H1 (cell line): ENCODE measurements around the gene CENPP. TPM values are rescaled to one million over a fixed set of nuclear protein-coding genes. Genes with fewer than 3 reads are reported as not detected.

Source experiments
- CTCF ChIA-PET: fragments of 300-600 bp; sonication (Branson Sonifier 250); formaldehyde crosslinking; loops from one replicate; lab custom pipeline; 2021; ENCODE audit not compliant: partially characterized antibody; lab: Charles Lee
- POLR2A ChIA-PET: fragments of 300-600 bp; sonication (Branson Sonifier 250); formaldehyde crosslinking; loops from one replicate; lab custom pipeline; 2021; ENCODE audit warnings: inconsistent platforms; ENCODE audit not compliant: partially characterized antibody; lab: Charles Lee
- DNase-seq, 2 experiments: peaks; one replicate each; pipeline versions ENCODE4 v3.0.0 to v3.0.0-alpha.2; 2010 to 2022; ENCODE audit warnings: low spot score in 2 of 2, low read depth in 1 of 2, mixed read lengths in 1 of 2
- FAIRE-seq: peaks from 2 replicates; lab custom pipeline; 2011; peaks lifted over from hg19 to GRCh38; lab: Jason Lieb, UNC
- H2AFZ ChIP-seq: 2 replicates; pipeline ENCODE4 v1.8.1; 2012; ENCODE audit warnings: low read length, inconsistent platforms
- H2AK5ac ChIP-seq: 2 replicates; pipeline ENCODE4 v1.6.1; 2013; ENCODE audit warnings: low read depth, low read length
- H2BK120ac ChIP-seq: replicated peaks from 2 replicates; pipeline ENCODE3; 2013; ENCODE audit warnings: low read depth, low read length, inconsistent platforms
- H2BK12ac ChIP-seq: 2 replicates; pipeline ENCODE4 v1.6.1; 2013; ENCODE audit warnings: low read depth, low read length
- H2BK15ac ChIP-seq: 2 replicates; pipeline ENCODE4 v1.6.1; 2013; ENCODE audit warnings: low read length
- H2BK20ac ChIP-seq: 2 replicates; pipeline ENCODE4 v1.6.1; 2013; ENCODE audit warnings: low read length
- H2BK5ac ChIP-seq: 2 replicates; pipeline ENCODE4 v1.6.1; 2013; ENCODE audit warnings: low read depth, low read length
- H3K14ac ChIP-seq: 2 replicates; pipeline ENCODE4 v1.6.1; 2013; ENCODE audit warnings: inconsistent platforms; ENCODE audit not compliant: insufficient read length
- H3K18ac ChIP-seq: 2 replicates; pipeline ENCODE4 v1.6.1; 2013; ENCODE audit warnings: low read length; ENCODE audit errors: extremely low read depth
- H3K23ac ChIP-seq: 2 replicates; pipeline ENCODE4 v1.6.1; 2013; ENCODE audit warnings: inconsistent platforms; ENCODE audit not compliant: insufficient read length
- H3K23me2 ChIP-seq: 2 replicates; pipeline ENCODE4 v1.6.1; 2013; ENCODE audit warnings: low read depth, low read length
- H3K27ac ChIP-seq: 2 replicates; pipeline ENCODE4 v1.6.1; 2011; ENCODE audit warnings: low read depth, low read length, inconsistent platforms
- H3K27me3 ChIP-seq, 4 experiments: replicated peaks in 1 of 4; 1 replicate in 1 of 4; 2 replicates in 3 of 4; pipeline versions ENCODE4 v1.6.1 to v1.8.1; 2011 to 2013; ENCODE audit warnings: low read length in 3 of 4, mild to moderate bottlenecking in 3 of 4, inconsistent platforms in 2 of 4, mixed read lengths in 2 of 4, moderate library complexity in 1 of 4; ENCODE audit not compliant: control insufficient read depth in 3 of 4, insufficient read depth in 3 of 4; ENCODE audit errors: extremely low read depth in 1 of 4
- H3K36me3 ChIP-seq, 4 experiments: 2 replicates each; pipeline versions ENCODE4 v1.6.1 to v1.8.1; 2011 to 2013; ENCODE audit warnings: mild to moderate bottlenecking in 4 of 4, low read length in 3 of 4, moderate library complexity in 2 of 4, control low read depth in 1 of 4, inconsistent platforms in 1 of 4; ENCODE audit not compliant: insufficient read depth in 4 of 4, control insufficient read depth in 2 of 4
- H3K4ac ChIP-seq: replicated peaks from 2 replicates; pipeline ENCODE3; 2013; ENCODE audit warnings: low read length, low read depth, mixed read lengths, inconsistent platforms; ENCODE audit not compliant: insufficient read length
- H3K4me1 ChIP-seq, 4 experiments: replicated peaks in 1 of 4; 1 replicate in 1 of 4; 2 replicates in 3 of 4; pipeline versions ENCODE4 v1.6.1 to v1.8.1; 2011 to 2013; ENCODE audit warnings: low read length in 3 of 4, inconsistent platforms in 2 of 4, mixed read lengths in 1 of 4; ENCODE audit not compliant: insufficient read depth in 4 of 4, control insufficient read depth in 3 of 4
- H3K4me2 ChIP-seq, 2 experiments: 2 replicates each; pipeline versions ENCODE4 v1.6.1 to v1.8.1; 2011 to 2013; ENCODE audit warnings: low read depth in 2 of 2, low read length in 2 of 2, control low read depth in 1 of 2, inconsistent platforms in 1 of 2, mild to moderate bottlenecking in 1 of 2; ENCODE audit not compliant: insufficient read depth in 1 of 2
- H3K4me3 ChIP-seq, 4 experiments: fragments of 200-600, 300-600 bp in 1 of 4; sonication (generic), shearing (Covaris generic), sonication (Bioruptor Twin) in 1 of 4; 2 replicates each; pipeline versions ENCODE4 v1.5.1 to v1.8.1; 2011 to 2016; ENCODE audit warnings: low read length in 4 of 4, low read depth in 3 of 4, control low read depth in 2 of 4, inconsistent platforms in 2 of 4, mild to moderate bottlenecking in 2 of 4, mixed read lengths in 1 of 4, moderate library complexity in 1 of 4; ENCODE audit not compliant: insufficient read depth in 2 of 4; ENCODE audit errors: extremely low read depth in 1 of 4
- H3K56ac ChIP-seq: replicated peaks from 2 replicates; pipeline ENCODE3; 2013; ENCODE audit warnings: low read depth, mild to moderate bottlenecking, mixed read lengths, low read length, inconsistent platforms; ENCODE audit not compliant: insufficient read length
- H3K79me1 ChIP-seq: 2 replicates; pipeline ENCODE4 v1.6.1; 2013; ENCODE audit warnings: low read depth, low read length, control low read depth
- H3K79me2 ChIP-seq, 2 experiments: 2 replicates each; pipeline versions ENCODE4 v1.6.1 to v1.8.1; 2012 to 2013; ENCODE audit warnings: low read length in 2 of 2, mild to moderate bottlenecking in 2 of 2, inconsistent platforms in 1 of 2; ENCODE audit not compliant: insufficient read depth in 2 of 2, control insufficient read depth in 1 of 2
- H3K9ac ChIP-seq, 4 experiments: replicated peaks in 1 of 4; 1 replicate in 1 of 4; 2 replicates in 3 of 4; pipeline versions ENCODE4 v1.6.1 to v1.8.1; 2011 to 2013; ENCODE audit warnings: low read depth in 3 of 4, low read length in 3 of 4, control low read depth in 2 of 4, mild to moderate bottlenecking in 2 of 4, moderate library complexity in 2 of 4, inconsistent platforms in 1 of 4; ENCODE audit errors: extremely low read depth in 1 of 4
- H3K9me3 ChIP-seq, 2 experiments: 2 replicates each; pipeline versions ENCODE4 v1.6.1 to v1.8.1; 2012 to 2013; ENCODE audit warnings: mild to moderate bottlenecking in 2 of 2, moderate library complexity in 2 of 2, control low read depth in 1 of 2, inconsistent platforms in 1 of 2, low read depth in 1 of 2, low read length in 1 of 2, mixed read lengths in 1 of 2; ENCODE audit not compliant: insufficient read depth in 2 of 2
- H4K20me1 ChIP-seq, 2 experiments: replicated peaks in 1 of 2; 2 replicates each; pipeline versions ENCODE3 to v1.8.1; 2011 to 2013; ENCODE audit warnings: inconsistent platforms in 2 of 2, low read length in 2 of 2, mild to moderate bottlenecking in 1 of 2; ENCODE audit not compliant: insufficient read depth in 2 of 2, control insufficient read depth in 1 of 2
- H4K5ac ChIP-seq: 2 replicates; pipeline ENCODE4 v1.6.1; 2013; ENCODE audit warnings: low read length, low read depth, mixed read lengths, inconsistent platforms; ENCODE audit not compliant: insufficient read length
- H4K8ac ChIP-seq: 2 replicates; pipeline ENCODE4 v1.8.0; 2013; ENCODE audit warnings: mild to moderate bottlenecking, moderate library complexity, low read length, inconsistent platforms; ENCODE audit not compliant: insufficient read depth; ENCODE audit errors: extremely low read depth
- H4K91ac ChIP-seq: replicated peaks from 2 replicates; pipeline ENCODE3; 2013; ENCODE audit warnings: low read length, mixed read lengths, inconsistent platforms; ENCODE audit not compliant: insufficient read length
- BRCA1 ChIP-seq: IDR thresholded peaks from 2 replicates; pipeline ENCODE4 v1.6.1; 2012; ENCODE audit warnings: low read depth, low read length, improper control_type of control experiment
- CBX5 ChIP-seq: fragments of 300-800, 300-1000 bp; sonication (generic); IDR thresholded peaks from 2 replicates; pipeline ENCODE4 v1.7.1; 2016; ENCODE audit warnings: antibody characterized with exemption, low read length, low read depth
- EGR1 ChIP-seq: IDR thresholded peaks from 2 replicates; pipeline ENCODE4 v1.6.1; 2011; ENCODE audit warnings: low read depth, low read length, borderline replicate concordance
- PHF8 ChIP-seq: fragments of 200-600 bp; sonication (generic); conservative IDR thresholded peaks from 2 replicates; pipeline ENCODE4 v1.7.1; 2012; ENCODE audit warnings: low read depth, mild to moderate bottlenecking, inconsistent platforms, low read length, moderate library complexity
- RNF2 ChIP-seq: fragments of 200-900, 300-1000 bp; sonication (generic); IDR thresholded peaks from 2 replicates; pipeline ENCODE4 v1.7.1; 2016; ENCODE audit warnings: borderline replicate concordance, low read depth, mild to moderate bottlenecking, antibody characterized with exemption, low read length; ENCODE audit not compliant: poor library complexity, severe bottlenecking; ENCODE audit errors: missing control alignments
- SIN3A ChIP-seq, 2 experiments: IDR thresholded peaks in 1 of 2; conservative IDR thresholded peaks in 1 of 2; 2 replicates each; pipeline ENCODE4 v1.6.1; 2011 to 2012; ENCODE audit warnings: low read length in 2 of 2, improper control_type of control experiment in 1 of 2, low read depth in 1 of 2, mild to moderate bottlenecking in 1 of 2
- SIX5 ChIP-seq: IDR thresholded peaks from 2 replicates; pipeline ENCODE4 v1.6.1; 2011; ENCODE audit warnings: mild to moderate bottlenecking, low read depth, low read length
- TBP ChIP-seq: IDR thresholded peaks from 2 replicates; pipeline ENCODE4 v1.6.1; 2011; ENCODE audit warnings: low read depth, low read length, improper control_type of control experiment
- WGBS, 2 experiments: shearing (Covaris generic) in 1 of 2; methylation state at CpG; one replicate each; pipeline versions ENCODE4 v1.1.6 to v1.1.7; 2013 to 2015; ENCODE audit warnings: low lambda C conversion rate in 2 of 2, mixed read lengths in 2 of 2, inconsistent platforms in 1 of 2, low coverage in 1 of 2, missing lambda C conversion rate in 1 of 2; ENCODE audit not compliant: insufficient replicate concordance in 2 of 2, insufficient coverage in 1 of 2, insufficient read length in 1 of 2; ENCODE audit errors: extremely low coverage in 1 of 2, missing lambda C conversion rate in 1 of 2; 5-methylcytosine and 5-hydroxymethylcytosine counted together
- polyA plus RNA-seq, 7 experiments: library from polyadenylated mRNA; depleted of rRNA in 3 of 7; stranded (reverse) in 5 of 7; unstranded in 2 of 7; fragments of >200 nt in 5 of 7; fragments of 200-250 nt in 2 of 7; gene quantifications; 1 replicate in 5 of 7; 2 replicates in 1 of 7; 4 replicates in 1 of 7; pipeline versions ENCODE4 v1.2.1 to v1.2.3, GENCODE V29; 2011 to 2013; ENCODE audit warnings: missing spikeins in 2 of 7, mixed read lengths in 2 of 7
- total RNA-seq: library from RNA; stranded (reverse); fragmentation: NEBNext Ultra II Directional; extraction: Animal tissue kit (Norgen Biotek cat#: 25700); gene quantifications from 2 replicates; pipeline ENCODE4 v1.2.1, GENCODE V29; 2021
- TF ChIP-seq, protein P1 (sequence below): IDR thresholded peaks from 2 replicates; pipeline ENCODE4 v1.6.1; 2011; ENCODE audit warnings: low read length, improper control_type of control experiment

CENPP gene
- total and polyA plus RNA-seq, 2 of the 8 experiments (the other 6 are each of a cell fraction or from before 2014, with no cell fraction given) = 2.7 to 10.8 TPM

DNA sequence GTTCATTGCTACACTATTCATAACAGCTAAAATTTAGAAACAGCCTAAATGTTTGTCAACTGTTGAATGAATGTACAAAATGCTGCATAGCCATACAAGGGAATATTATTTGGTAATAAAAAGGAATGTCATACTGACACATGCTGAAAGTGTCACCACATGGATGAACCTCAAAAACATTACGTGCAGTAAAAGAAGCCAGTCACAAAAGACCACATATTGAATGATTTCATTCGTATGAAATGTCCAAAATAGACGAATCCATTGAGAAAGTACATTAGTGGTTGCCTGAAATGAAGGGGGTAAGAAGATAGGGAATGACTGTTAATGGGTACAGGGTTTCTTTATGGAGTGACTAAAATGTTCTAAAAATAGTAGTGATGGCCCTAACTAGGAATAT is 221.6 kb downstream of the CENPP start:
- no peaks in the 10 kb centered on the region for H3K36me3 ChIP-seq
- no peak overlapping the region for H2BK20ac ChIP-seq
- no peak for FAIRE-seq
- no peak overlapping the region; a peak in 1 of 7 replicates for H3K9ac ChIP-seq
- no peak overlapping the region for H2BK15ac ChIP-seq
- H3K27me3 ChIP-seq = no peaks in the 10 kb centered on the region
- H2AK5ac ChIP-seq = no peak overlapping the region
- 92% methylated on average over 3 of the region's 3 CpGs; no CpG with 5 or more reads in 1 of the 2 experiments for WGBS, 2 experiments
- no peaks in the 10 kb centered on the region for H3K4me1 ChIP-seq
- no peak overlapping the region for H3K4ac ChIP-seq
- no peaks in the 10 kb centered on the region for H3K79me1 ChIP-seq
- no peak overlapping the region for H3K4me3 ChIP-seq
- CTCF ChIA-PET = interaction anchor here (1.3 kb wide), 1 partner anchor 19 kb away, joined by 3 read pairs; no protein-coding TSS in a partner anchor
- no peak overlapping the region for H2AFZ ChIP-seq
- H4K5ac ChIP-seq = no peak overlapping the region
- H3K23ac ChIP-seq = no peak overlapping the region
- no peak overlapping the region for H4K8ac ChIP-seq
- H2BK5ac ChIP-seq = no peak overlapping the region
- H3K56ac ChIP-seq = no peak overlapping the region
- POLR2A ChIA-PET = no interaction called here
- H3K14ac ChIP-seq = no peak overlapping the region
- no peak for TF ChIP-seq TBP
- TF ChIP-seq EGR1 = no peak
- TF ChIP-seq CBX5 = no peak
- no peak for TF ChIP-seq RNF2
- TF ChIP-seq BRCA1 = no peak
- no peak for TF ChIP-seq SIN3A (conservative IDR thresholded peaks at IDR 0.05 in 1 of 2, IDR thresholded peaks at IDR 0.05 in 1 of 2; ENCODE audit: low read depth in 1 of 2, low read length in 2 of 2)
- TF ChIP-seq, protein P1, sequence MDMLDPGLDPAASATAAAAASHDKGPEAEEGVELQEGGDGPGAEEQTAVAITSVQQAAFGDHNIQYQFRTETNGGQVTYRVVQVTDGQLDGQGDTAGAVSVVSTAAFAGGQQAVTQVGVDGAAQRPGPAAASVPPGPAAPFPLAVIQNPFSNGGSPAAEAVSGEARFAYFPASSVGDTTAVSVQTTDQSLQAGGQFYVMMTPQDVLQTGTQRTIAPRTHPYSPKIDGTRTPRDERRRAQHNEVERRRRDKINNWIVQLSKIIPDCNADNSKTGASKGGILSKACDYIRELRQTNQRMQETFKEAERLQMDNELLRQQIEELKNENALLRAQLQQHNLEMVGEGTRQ = no peak
- TF ChIP-seq SIX5 = no peak
- no peak for TF ChIP-seq PHF8
- TF ChIP-seq, all 59 proteins: peak for 0
- no peak overlapping the region for H3K27ac ChIP-seq
- H3K4me2 ChIP-seq = no peak overlapping the region
- H3K23me2 ChIP-seq = no peaks in the 10 kb centered on the region
- H3K79me2 ChIP-seq = no peaks in the 10 kb centered on the region
- DNase-seq = no peak
- H2BK120ac ChIP-seq = no peak overlapping the region
- no peaks in the 10 kb centered on the region for H4K20me1 ChIP-seq
- no peak overlapping the region for H4K91ac ChIP-seq
- H3K9me3 ChIP-seq = peaks cover 0 to 3% of the 10 kb centered on the region in 2 experiments; a peak in 1 of 4 replicates
- H3K18ac ChIP-seq = no peak overlapping the region
- no peak overlapping the region for H2BK12ac ChIP-seq
